Measurements from ENCODE around the gene HDAC6.

Gene HDAC6

DNA sequence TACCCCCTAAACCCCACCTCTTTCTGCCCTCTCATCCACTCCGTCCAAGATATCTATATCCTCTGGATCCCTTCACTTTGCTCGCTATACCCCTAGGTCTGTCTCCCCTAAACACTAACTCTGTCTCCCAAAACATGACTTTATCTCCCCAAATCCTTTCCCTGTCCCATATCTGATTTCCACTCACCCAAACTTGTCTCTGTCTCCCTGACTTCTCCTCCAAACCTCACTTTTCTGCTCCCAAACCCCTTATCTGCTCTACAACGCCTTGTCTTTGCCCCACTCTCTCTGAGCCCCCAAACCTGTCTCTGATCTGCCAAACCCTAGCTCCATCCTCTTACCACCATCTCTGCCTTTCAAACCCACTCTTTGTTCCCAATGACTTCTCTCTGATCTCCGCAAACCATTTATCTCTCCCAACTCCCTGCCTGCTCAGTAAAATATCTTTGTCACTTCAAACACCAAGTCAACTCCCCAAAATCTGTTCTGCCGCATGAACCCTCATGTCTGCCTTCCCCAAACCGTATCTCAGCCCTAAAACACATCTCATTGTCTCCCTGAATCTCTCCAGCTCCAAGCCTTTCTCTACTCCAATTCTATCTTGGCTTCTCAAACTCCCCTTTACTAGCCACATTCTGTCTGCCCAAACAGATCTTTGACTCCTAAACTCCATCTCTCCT is 14.9 kb upstream of the HDAC6 start:
- Histone ChIP-seq H3K27ac (no peak overlapping the region), H3K9ac (no peak overlapping the region), H3K36me3 (ENCODE audit: control insufficient read depth, insufficient read depth, low read length) (no peaks in the 10 kb centered on the region), H3K79me2 (no peaks in the 10 kb centered on the region), H3K4me2 (ENCODE audit: low read length) (no peak overlapping the region), H3K9me3 (ENCODE audit: control insufficient read depth, low read length) (no peaks in the 10 kb centered on the region), H3K27me3 (ENCODE audit: control insufficient read depth, insufficient read depth, low read length) (no peaks in the 10 kb centered on the region), H3K4me1 (no peaks in the 10 kb centered on the region), H3K4me3 (ENCODE audit: low read depth, low read length) (no peak overlapping the region), H2AFZ (no peak overlapping the region)
- TF ChIP-seq, protein P1, sequence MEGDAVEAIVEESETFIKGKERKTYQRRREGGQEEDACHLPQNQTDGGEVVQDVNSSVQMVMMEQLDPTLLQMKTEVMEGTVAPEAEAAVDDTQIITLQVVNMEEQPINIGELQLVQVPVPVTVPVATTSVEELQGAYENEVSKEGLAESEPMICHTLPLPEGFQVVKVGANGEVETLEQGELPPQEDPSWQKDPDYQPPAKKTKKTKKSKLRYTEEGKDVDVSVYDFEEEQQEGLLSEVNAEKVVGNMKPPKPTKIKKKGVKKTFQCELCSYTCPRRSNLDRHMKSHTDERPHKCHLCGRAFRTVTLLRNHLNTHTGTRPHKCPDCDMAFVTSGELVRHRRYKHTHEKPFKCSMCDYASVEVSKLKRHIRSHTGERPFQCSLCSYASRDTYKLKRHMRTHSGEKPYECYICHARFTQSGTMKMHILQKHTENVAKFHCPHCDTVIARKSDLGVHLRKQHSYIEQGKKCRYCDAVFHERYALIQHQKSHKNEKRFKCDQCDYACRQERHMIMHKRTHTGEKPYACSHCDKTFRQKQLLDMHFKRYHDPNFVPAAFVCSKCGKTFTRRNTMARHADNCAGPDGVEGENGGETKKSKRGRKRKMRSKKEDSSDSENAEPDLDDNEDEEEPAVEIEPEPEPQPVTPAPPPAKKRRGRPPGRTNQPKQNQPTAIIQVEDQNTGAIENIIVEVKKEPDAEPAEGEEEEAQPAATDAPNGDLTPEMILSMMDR (IDR thresholded peaks at IDR 0.05) = no peak

- Histone ChIP-seq H2AFZ (no peak overlapping the region), H3K4me3 (ENCODE audit: low read depth, low read length) (no peak overlapping the region), H3K27me3 (ENCODE audit: control insufficient read depth, insufficient read depth, low read length) (no peaks in the 10 kb centered on the region), H3K4me1 (no peaks in the 10 kb centered on the region), H3K9me3 (ENCODE audit: control insufficient read depth, low read length) (no peaks in the 10 kb centered on the region), H3K9ac (no peak overlapping the region), H3K4me2 (ENCODE audit: low read length) (no peak overlapping the region), H3K27ac (no peak overlapping the region), H3K36me3 (ENCODE audit: control insufficient read depth, insufficient read depth, low read length) (no peaks in the 10 kb centered on the region), H3K79me2 (no peaks in the 10 kb centered on the region)
- TF ChIP-seq, protein P1 (IDR thresholded peaks at IDR 0.05) = no peak
Measured at GRCh38 chrX:48787505-48788443, 14.1 kb upstream of the HDAC6 start.

- H3K27ac ChIP-seq = no peak overlapping the region
- H3K4me1 ChIP-seq = no peaks in the 10 kb centered on the region
- H3K9me3 ChIP-seq (ENCODE audit: control insufficient read depth, low read length) = no peaks in the 10 kb centered on the region
- H3K4me3 ChIP-seq (ENCODE audit: low read depth, low read length) = no peak overlapping the region
- H3K9ac ChIP-seq = no peak overlapping the region
- no peaks in the 10 kb centered on the region for H3K27me3 ChIP-seq (ENCODE audit: control insufficient read depth, insufficient read depth, low read length)
- no peak overlapping the region for H2AFZ ChIP-seq
- H3K36me3 ChIP-seq (ENCODE audit: control insufficient read depth, insufficient read depth, low read length) = no peaks in the 10 kb centered on the region
- no peak overlapping the region for H3K4me2 ChIP-seq (ENCODE audit: low read length)
- H3K79me2 ChIP-seq = no peaks in the 10 kb centered on the region
- TF ChIP-seq, protein P1 (IDR thresholded peaks at IDR 0.05) = no peak
Measured at GRCh38 chrX:48789366-48790220, 12.3 kb upstream of the HDAC6 start.

DNA sequence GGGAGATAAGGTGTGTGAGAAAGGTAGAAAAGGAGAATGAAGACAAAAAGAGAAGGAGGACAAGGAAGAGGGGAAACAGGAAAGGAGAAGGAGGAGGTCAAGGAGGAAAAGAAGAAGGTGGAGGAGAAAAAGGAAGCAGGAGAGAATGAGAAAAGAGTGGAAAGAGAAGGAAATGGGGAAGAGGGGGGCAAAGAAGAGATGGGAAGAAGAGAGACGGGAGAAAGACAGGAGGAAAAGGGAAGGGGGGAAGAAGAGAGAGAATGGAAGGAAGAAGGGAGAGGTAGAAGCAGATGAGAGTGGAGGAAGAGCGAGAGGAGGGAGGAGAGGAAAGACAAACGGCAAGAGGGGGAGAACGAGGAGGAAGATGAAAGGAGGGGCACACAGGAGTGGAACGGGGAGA is 11.4 kb upstream of the HDAC6 start:
- TF ChIP-seq, protein P1 (IDR thresholded peaks at IDR 0.05) = no peak
- Histone ChIP-seq H3K27ac (no peak overlapping the region), H3K79me2 (no peaks in the 10 kb centered on the region), H3K9ac (no peak overlapping the region), H3K27me3 (ENCODE audit: control insufficient read depth, insufficient read depth, low read length) (no peaks in the 10 kb centered on the region), H3K36me3 (ENCODE audit: control insufficient read depth, insufficient read depth, low read length) (no peaks in the 10 kb centered on the region), H3K4me2 (ENCODE audit: low read length) (no peak overlapping the region), H3K4me1 (no peaks in the 10 kb centered on the region), H3K9me3 (ENCODE audit: control insufficient read depth, low read length) (no peaks in the 10 kb centered on the region), H2AFZ (no peak overlapping the region), H3K4me3 (ENCODE audit: low read depth, low read length) (no peak overlapping the region)
